PC-9 (cell line): Measurements from ENCODE around the gene FOXM1.

Experiments
- EZH2 ChIP-seq: fragments of 200-600 bp; sonication (generic); IDR thresholded peaks from 2 replicates; pipeline ENCODE4 v1.8.0; 2017; ENCODE audit warnings: antibody characterized with exemption, low read depth
- TF ChIP-seq, protein P1 (sequence below): fragments of 200-600 bp; sonication (generic); conservative IDR thresholded peaks from 2 replicates; pipeline ENCODE4 v1.6.1; 2017; ENCODE audit warnings: mixed run types, antibody characterized with exemption, mild to moderate bottlenecking, moderate library complexity

DNA sequence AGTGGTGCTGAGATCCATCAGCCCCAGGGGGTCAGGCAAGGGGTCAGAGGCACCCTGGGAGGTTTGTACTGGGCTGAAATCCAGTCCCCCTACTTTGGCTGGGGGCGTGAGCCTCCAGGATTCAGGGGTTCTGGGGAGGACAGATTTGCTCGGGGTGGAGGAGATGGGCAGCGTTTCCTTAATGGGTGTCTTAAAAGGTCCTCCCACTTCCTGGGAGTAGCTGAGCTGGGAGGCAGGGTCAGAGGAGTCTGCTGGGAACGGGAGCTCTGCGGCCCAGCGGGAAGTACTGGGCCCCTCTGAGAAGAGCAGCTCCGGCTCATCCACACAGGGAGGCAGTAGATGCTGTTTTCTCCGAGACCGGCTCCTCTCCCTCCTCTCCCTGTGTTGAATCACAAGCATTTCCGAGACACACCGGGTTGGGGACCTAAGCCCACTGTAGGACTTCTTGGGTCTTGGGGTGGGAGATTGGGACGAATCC lies 18.0 kb downstream of the FOXM1 start:
- TF ChIP-seq, protein P1, sequence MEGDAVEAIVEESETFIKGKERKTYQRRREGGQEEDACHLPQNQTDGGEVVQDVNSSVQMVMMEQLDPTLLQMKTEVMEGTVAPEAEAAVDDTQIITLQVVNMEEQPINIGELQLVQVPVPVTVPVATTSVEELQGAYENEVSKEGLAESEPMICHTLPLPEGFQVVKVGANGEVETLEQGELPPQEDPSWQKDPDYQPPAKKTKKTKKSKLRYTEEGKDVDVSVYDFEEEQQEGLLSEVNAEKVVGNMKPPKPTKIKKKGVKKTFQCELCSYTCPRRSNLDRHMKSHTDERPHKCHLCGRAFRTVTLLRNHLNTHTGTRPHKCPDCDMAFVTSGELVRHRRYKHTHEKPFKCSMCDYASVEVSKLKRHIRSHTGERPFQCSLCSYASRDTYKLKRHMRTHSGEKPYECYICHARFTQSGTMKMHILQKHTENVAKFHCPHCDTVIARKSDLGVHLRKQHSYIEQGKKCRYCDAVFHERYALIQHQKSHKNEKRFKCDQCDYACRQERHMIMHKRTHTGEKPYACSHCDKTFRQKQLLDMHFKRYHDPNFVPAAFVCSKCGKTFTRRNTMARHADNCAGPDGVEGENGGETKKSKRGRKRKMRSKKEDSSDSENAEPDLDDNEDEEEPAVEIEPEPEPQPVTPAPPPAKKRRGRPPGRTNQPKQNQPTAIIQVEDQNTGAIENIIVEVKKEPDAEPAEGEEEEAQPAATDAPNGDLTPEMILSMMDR, result no peak
- no peak for TF ChIP-seq EZH2
